ENCODE results near the gene ANKRD12.
"Not testable (repeated sequence)": the region's sequence is repeated elsewhere in the genome, so short reads cannot be mapped to it uniquely, and the experiment has no call there.

DNA sequence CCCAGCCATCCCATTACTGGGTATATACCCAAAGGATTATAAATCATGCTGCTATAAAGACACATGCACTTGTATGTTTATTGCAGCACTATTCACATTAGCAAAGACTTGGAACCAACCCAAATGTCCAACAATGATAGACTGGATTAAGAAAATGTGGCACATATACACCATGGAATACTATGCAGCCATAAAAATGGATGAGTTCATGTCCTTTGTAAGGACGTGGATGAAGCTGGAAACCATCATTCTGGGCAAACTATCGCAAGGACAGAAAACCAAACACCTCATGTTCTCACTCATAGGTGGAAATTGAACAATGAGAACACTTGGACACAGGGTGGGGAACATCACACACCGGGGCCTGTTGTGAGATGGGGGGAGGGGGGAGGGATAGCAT, 43.5 kb upstream of the ANKRD12 start:
- TF ChIP-seq, protein P1, sequence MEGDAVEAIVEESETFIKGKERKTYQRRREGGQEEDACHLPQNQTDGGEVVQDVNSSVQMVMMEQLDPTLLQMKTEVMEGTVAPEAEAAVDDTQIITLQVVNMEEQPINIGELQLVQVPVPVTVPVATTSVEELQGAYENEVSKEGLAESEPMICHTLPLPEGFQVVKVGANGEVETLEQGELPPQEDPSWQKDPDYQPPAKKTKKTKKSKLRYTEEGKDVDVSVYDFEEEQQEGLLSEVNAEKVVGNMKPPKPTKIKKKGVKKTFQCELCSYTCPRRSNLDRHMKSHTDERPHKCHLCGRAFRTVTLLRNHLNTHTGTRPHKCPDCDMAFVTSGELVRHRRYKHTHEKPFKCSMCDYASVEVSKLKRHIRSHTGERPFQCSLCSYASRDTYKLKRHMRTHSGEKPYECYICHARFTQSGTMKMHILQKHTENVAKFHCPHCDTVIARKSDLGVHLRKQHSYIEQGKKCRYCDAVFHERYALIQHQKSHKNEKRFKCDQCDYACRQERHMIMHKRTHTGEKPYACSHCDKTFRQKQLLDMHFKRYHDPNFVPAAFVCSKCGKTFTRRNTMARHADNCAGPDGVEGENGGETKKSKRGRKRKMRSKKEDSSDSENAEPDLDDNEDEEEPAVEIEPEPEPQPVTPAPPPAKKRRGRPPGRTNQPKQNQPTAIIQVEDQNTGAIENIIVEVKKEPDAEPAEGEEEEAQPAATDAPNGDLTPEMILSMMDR (IDR thresholded peaks at IDR 0.05; ENCODE audit: low read length), result not testable (repeated sequence)
- TF ChIP-seq EZH2 (IDR thresholded peaks at IDR 0.05; ENCODE audit: borderline replicate concordance, low read length), result not testable (repeated sequence)

Measured in OCI-LY1 (cell line).